Breast epithelium (tissue), 4 donors: ENCODE data around the gene SPATA7. TPM values are rescaled to one million over a fixed set of nuclear protein-coding genes. Genes with fewer than 3 reads are reported as not detected.

Experiments used
- DNase-seq, 2 donors: peaks; one replicate each; pipeline ENCODE4 v3.0.0-alpha.2; 2019; ENCODE audit warnings: low spot score in 2 of 2
- H3K27ac ChIP-seq, 2 donors: fragments of 200-600 bp; sonication (generic) in 1 of 2; one replicate each; pipeline ENCODE4 v1.5.1; 2016 to 2019; ENCODE audit warnings: mild to moderate bottlenecking in 1 of 2
- H3K27me3 ChIP-seq, 2 donors: fragments of 200-600 bp; sonication (generic) in 1 of 2; one replicate each; pipeline versions ENCODE4 v1.5.1 to v1.6.0; 2017 to 2019; ENCODE audit warnings: control low read depth in 1 of 2, mild to moderate bottlenecking in 1 of 2
- H3K36me3 ChIP-seq: fragments of 200-600 bp; one replicate; pipeline ENCODE4 v1.5.1; 2019
- H3K4me1 ChIP-seq, 2 donors: fragments of 200-600 bp; sonication (generic); one replicate each; pipeline ENCODE4 v1.5.1; 2016 to 2019; ENCODE audit warnings: control low read depth in 1 of 2
- H3K4me3 ChIP-seq, 3 donors: fragments of 200-600 bp; sonication (generic); 1 replicate in 2 of 3; 2 replicates in 1 of 3; pipeline ENCODE4 v1.5.1; 2016 to 2019; ENCODE audit warnings: mild to moderate bottlenecking in 3 of 3, moderate library complexity in 2 of 3
- H3K9me3 ChIP-seq, 2 donors: fragments of 200-600 bp; sonication (generic) in 1 of 2; one replicate each; pipeline ENCODE4 v1.5.1; 2016 to 2019; ENCODE audit warnings: control low read depth in 1 of 2
- POLR2A ChIP-seq: fragments of 450-650 bp; IDR thresholded peaks from one replicate; pipeline ENCODE4 v1.6.1; 2016; ENCODE audit warnings: antibody characterized with exemption, mild to moderate bottlenecking, moderate library complexity
- POLR2AphosphoS5 ChIP-seq, 3 donors: sonication (generic); formaldehyde crosslinking; IDR thresholded peaks; one replicate each; pipeline ENCODE4 v1.6.1; 2017; ENCODE audit warnings: antibody characterized with exemption in 3 of 3
- intact Hi-C: fragments of 100-400 bp; cut with DNase I; formaldehyde crosslinking; loops from one replicate; pipeline ENCODE4 v1.15.1; 2023; ENCODE audit warnings: low total_unique reads
- total RNA-seq, 3 donors: library from RNA; depleted of rRNA; stranded (reverse); fragments of >200 nt; gene quantifications; one replicate each; pipeline ENCODE4 v1.1.0, GENCODE V29; 2016
- TF ChIP-seq, protein P1 (sequence below), 3 donors: fragments of 450-650 bp; IDR thresholded peaks; one replicate each; pipeline ENCODE4 v1.5.1; 2016 to 2017; ENCODE audit warnings: antibody characterized with exemption in 3 of 3, mild to moderate bottlenecking in 3 of 3, moderate library complexity in 3 of 3

Gene SPATA7
- total RNA-seq, 3 donors from 2014 or later: 15.7 to 40.7 (median 23.3) TPM

DNA sequence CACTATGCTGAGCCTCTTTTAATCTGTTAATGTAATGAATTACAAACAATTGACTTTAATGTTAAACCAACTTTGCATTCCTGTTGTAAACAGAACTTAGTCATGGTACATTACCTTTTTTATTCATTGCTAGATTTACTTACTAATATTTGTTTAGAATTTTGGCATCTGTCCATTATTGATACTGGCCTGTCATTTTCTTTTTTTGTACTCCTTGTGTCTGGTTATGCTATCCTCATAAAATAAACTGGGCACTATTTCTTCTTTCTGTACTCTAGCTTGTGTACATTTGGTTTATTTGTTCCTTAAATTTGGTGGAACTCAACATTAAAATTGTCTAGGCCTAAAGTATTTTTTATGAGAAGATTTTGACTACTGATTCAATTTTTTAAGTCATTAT lies 32.1 kb downstream of the SPATA7 start:
- H3K9me3 ChIP-seq: peaks cover 9 to 16% of the 10 kb centered on the region in 2 donors
- TF ChIP-seq POLR2A (no peak), POLR2AphosphoS5 (IDR thresholded peaks at IDR 0.05) (no peak)
- TF ChIP-seq, protein P1, sequence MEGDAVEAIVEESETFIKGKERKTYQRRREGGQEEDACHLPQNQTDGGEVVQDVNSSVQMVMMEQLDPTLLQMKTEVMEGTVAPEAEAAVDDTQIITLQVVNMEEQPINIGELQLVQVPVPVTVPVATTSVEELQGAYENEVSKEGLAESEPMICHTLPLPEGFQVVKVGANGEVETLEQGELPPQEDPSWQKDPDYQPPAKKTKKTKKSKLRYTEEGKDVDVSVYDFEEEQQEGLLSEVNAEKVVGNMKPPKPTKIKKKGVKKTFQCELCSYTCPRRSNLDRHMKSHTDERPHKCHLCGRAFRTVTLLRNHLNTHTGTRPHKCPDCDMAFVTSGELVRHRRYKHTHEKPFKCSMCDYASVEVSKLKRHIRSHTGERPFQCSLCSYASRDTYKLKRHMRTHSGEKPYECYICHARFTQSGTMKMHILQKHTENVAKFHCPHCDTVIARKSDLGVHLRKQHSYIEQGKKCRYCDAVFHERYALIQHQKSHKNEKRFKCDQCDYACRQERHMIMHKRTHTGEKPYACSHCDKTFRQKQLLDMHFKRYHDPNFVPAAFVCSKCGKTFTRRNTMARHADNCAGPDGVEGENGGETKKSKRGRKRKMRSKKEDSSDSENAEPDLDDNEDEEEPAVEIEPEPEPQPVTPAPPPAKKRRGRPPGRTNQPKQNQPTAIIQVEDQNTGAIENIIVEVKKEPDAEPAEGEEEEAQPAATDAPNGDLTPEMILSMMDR (IDR thresholded peaks at IDR 0.05): no peak
- H3K27me3 ChIP-seq: no peaks in the 10 kb centered on the region
- no peaks in the 10 kb centered on the region for H3K4me1 ChIP-seq
- H3K36me3 ChIP-seq: peaks cover 4% of the 10 kb centered on the region
- H3K27ac ChIP-seq: no peak overlapping the region
- DNase-seq: no peak
- intact Hi-C loops: no loop called here
- H3K4me3 ChIP-seq: no peak overlapping the region

DNA sequence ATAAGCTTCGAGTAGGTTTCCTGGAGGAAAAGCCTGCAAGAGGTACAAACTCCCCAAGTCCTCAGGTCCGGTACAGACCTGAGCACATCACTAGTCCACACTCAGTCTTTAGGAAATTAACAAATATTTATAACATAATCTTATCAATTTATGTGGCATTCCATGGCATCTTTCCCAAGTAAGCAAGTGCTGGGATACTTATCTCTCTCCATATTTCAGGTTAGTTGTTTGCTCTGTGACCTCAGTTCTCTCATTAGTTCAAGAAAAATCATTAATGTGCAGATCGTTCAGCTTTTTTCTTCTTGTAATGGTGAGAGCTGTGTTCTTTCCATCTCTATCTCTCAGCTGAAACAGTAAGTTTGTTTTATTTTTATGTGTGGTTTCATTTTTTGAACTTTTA lies 34.7 kb downstream of the SPATA7 start:
- TF ChIP-seq POLR2AphosphoS5 (IDR thresholded peaks at IDR 0.05) (no peak), POLR2A (no peak)
- TF ChIP-seq, protein P1 (IDR thresholded peaks at IDR 0.05): no peak
- DNase-seq: no peak

DNA sequence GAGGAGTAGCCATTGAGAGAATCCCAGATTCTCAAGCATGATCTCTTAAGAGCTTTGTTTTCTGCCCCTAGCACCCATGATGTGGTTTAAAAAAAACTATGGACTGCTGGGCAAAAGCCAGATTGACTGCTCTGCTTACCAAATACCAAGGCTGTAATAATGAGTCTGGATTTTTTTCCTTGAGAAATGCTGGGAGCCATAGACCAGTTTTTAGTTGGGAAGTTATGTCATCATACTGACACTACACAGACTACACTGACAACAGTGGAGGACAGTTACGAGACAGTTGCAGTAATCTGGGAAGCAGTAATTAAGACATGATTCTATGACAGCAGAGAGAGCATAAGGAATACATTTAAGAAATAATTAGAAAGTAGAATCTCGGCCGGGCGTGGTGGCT lies 35.8 kb downstream of the SPATA7 start:
- no peak overlapping the region for H3K27ac ChIP-seq
- peaks cover under 1 to 4% of the 10 kb centered on the region in 2 donors for H3K9me3 ChIP-seq
- no peak overlapping the region for H3K4me3 ChIP-seq
- H3K4me1 ChIP-seq: no peaks in the 10 kb centered on the region
- TF ChIP-seq, protein P1 (IDR thresholded peaks at IDR 0.05): no peak
- TF ChIP-seq POLR2AphosphoS5 (IDR thresholded peaks at IDR 0.05) (no peak), POLR2A (no peak)
- no peaks in the 10 kb centered on the region for H3K27me3 ChIP-seq
- DNase-seq: no peak
- peaks cover 4% of the 10 kb centered on the region for H3K36me3 ChIP-seq
- intact Hi-C loops: no loop called here

More for the DNA sequence above, 34.7 kb downstream of the SPATA7 start:
- Histone ChIP-seq H3K4me1 (no peaks in the 10 kb centered on the region), H3K27me3 (no peaks in the 10 kb centered on the region), H3K4me3 (no peak overlapping the region), H3K27ac (no peak overlapping the region), H3K9me3 (peaks cover 9% of the 10 kb centered on the region in 2 donors), H3K36me3 (peaks cover 4% of the 10 kb centered on the region)
- intact Hi-C loops: no loop called here

DNA sequence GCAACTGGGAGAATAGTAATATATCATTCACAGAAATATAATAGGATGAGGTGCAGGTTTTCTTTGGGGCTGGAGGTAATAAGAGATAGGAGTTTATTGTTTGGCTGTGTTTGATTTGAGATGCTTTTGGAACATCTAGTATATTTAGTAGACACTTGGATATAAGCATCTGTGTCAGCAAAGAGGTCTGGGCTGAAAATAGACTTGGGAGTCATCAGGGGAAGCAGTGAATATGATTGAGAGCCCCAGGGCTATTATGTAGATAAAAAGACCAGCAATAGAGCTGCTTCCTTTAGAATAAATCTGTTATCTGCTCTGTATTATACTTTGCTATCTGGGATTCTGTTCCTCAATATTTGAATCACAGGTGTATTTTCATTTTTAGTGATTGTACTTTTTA lies 36.6 kb downstream of the SPATA7 start:
- no peaks in the 10 kb centered on the region for H3K27me3 ChIP-seq
- H3K36me3 ChIP-seq: peaks cover 4% of the 10 kb centered on the region
- H3K4me1 ChIP-seq: no peaks in the 10 kb centered on the region
- TF ChIP-seq POLR2A: no peak
- TF ChIP-seq POLR2AphosphoS5 (IDR thresholded peaks at IDR 0.05): no peak
- TF ChIP-seq, protein P1 (IDR thresholded peaks at IDR 0.05): no peak
- DNase-seq: no peak
- no peak overlapping the region for H3K27ac ChIP-seq
- intact Hi-C loops: no loop called here
- H3K9me3 ChIP-seq: peaks cover 0 to 4% of the 10 kb centered on the region in 2 donors
- no peak overlapping the region for H3K4me3 ChIP-seq

DNA sequence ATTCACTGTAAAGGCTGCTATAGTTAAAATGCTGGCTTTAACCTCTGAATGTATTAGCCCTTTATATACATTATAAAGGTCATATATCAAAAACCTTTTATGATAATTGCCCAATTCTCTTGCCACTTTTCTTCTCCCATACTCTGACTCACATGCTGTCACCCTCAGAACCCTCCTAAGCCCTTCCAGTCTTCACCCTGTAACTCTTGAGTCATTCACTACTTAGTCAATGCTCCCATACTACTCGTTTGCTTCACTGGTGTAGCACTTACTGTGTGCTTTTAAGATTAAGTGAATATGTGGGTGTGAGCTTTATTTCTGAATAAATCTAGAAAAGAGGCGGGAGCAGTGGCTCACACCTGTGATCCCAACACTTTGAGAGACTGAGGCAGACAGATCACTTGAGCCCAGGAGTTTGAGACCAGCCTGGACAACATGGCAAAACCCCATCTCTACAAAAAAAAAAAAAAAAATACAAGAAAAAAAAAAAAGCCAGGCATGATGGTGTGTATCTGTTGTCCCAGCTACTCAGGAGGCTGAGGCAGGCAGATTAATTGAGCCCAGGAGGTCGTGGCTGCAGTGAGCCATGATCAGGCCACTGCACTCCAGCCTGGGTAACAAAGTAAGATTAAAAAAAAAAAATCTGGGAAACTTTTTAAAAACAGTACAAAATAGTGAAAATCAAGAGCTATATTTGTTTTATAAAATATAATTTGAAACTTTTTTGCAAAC lies 37.6 kb downstream of the SPATA7 start:
- no peaks in the 10 kb centered on the region for H3K4me1 ChIP-seq
- peaks cover 0 to 4% of the 10 kb centered on the region in 2 donors for H3K9me3 ChIP-seq
- intact Hi-C loops: no loop called here
- no peaks in the 10 kb centered on the region for H3K36me3 ChIP-seq
- H3K4me3 ChIP-seq: no peak overlapping the region
- no peak overlapping the region for H3K27ac ChIP-seq
- DNase-seq: no peak
- no peak for TF ChIP-seq POLR2A
- H3K27me3 ChIP-seq: no peaks in the 10 kb centered on the region
